Coronary artery (tissue), 2 donors: ENCODE results near the gene TPPP.
"Not testable (repeated sequence)": the region's sequence is repeated elsewhere in the genome, so short reads cannot be mapped to it uniquely, and the experiment has no call there.

Source experiments
- DNase-seq: peaks from one replicate; pipeline ENCODE4 v3.0.0-alpha.2; 2017; ENCODE audit warnings: low spot score
- H3K27ac ChIP-seq, 2 donors: fragments of 200-600 bp; sonication (generic); one replicate each; pipeline ENCODE4 v1.5.1; 2016 to 2019
- H3K4me3 ChIP-seq: fragments of 200-600 bp; sonication (generic); 2 replicates; pipeline ENCODE4 v1.5.1; 2016; ENCODE audit warnings: mild to moderate bottlenecking, moderate library complexity
- TF ChIP-seq, protein P1 (sequence below): fragments of 200-600 bp; sonication (generic); IDR thresholded peaks from one replicate; pipeline ENCODE4 v1.5.1; 2019; ENCODE audit warnings: antibody characterized with exemption

Gene TPPP

GRCh38 chr5:696753-697702 is 3.9 kb upstream of the TPPP start:
- not testable (repeated sequence) for H3K4me3 ChIP-seq, H3K27ac ChIP-seq
- peak; percentile 53 for DNase-seq

- not testable (repeated sequence) for H3K27ac ChIP-seq, DNase-seq, H3K4me3 ChIP-seq
Observed at GRCh38 chr5:696191-696590, 3.0 kb upstream of the TPPP start.

DNA sequence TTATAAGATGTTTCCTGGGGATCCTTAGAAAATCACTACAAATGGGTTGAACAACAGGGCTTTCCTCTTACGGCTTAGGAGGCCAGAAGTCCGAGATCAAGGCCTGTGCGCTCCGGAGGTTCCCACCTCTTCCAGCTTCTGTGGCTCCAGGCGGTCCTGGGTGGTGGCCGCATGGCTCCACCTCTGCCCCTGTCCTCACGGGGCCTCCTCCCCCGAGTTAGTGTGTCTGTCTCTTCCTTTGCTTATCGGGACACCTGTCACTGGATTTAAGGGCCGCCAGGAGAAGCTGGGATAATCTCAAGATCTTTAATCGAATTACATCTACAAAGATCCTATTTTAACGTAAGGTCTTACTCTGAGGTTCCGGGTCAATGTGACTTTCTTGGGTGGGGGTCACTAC is 2.3 kb upstream of the TPPP start:
- not testable (repeated sequence) for H3K27ac ChIP-seq, DNase-seq

GRCh38 chr5:694042-694431 is 885 bp upstream of the TPPP start:
- Histone ChIP-seq H3K27ac (peak overlapping the region in 1 of 2 donors; percentile 88), H3K4me3 (peak overlapping the region; percentile 94)
- DNase-seq, result peak; percentile 71

More for the DNA sequence above, 2.3 kb upstream of the TPPP start:
- not testable (repeated sequence) for H3K4me3 ChIP-seq

- peak overlapping the region; percentile 94 for H3K4me3 ChIP-seq
- DNase-seq, result peak; percentile 69
- H3K27ac ChIP-seq, result peak overlapping the region in 1 of 2 donors; percentile 88
Observed at GRCh38 chr5:692529-693041, 567 bp downstream of the TPPP start.

DNA sequence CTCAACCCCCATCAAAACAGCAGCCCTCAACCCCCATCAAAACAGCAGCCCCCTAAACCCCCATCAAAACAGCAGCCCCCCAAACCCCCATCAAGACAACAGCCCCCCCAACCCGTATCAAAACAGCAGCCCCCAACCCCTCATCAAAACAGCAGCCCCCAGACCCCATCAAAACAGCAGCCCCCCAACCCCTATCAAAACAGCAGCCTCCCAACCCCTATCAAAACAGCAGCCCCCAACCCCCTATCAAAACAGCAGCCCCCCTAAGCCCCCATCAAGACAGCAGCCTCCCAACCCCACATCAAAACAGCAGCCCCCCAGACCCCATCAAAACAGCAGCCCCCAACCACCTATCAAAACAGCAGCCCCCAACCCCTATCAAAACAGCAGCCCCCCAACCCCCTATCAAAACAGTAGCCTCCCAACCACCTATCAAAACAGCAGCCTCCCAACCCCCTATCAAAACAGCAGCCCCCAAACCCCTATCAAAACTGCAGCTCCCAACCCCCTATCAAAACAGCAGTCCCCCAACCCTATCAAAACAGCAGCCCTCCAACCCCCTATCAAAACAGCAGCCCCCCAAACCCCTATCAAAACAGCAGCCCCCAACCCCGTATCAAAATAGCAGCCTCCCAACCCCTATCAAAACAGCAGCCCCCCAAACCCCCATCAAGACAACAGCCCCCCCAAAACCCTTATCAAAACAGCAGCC is 1.2 kb downstream of the TPPP start:
- peak overlapping the region; percentile 94 for H3K4me3 ChIP-seq
- peak; percentile 54 for DNase-seq
- no peak overlapping the region for H3K27ac ChIP-seq
- TF ChIP-seq, protein P1, sequence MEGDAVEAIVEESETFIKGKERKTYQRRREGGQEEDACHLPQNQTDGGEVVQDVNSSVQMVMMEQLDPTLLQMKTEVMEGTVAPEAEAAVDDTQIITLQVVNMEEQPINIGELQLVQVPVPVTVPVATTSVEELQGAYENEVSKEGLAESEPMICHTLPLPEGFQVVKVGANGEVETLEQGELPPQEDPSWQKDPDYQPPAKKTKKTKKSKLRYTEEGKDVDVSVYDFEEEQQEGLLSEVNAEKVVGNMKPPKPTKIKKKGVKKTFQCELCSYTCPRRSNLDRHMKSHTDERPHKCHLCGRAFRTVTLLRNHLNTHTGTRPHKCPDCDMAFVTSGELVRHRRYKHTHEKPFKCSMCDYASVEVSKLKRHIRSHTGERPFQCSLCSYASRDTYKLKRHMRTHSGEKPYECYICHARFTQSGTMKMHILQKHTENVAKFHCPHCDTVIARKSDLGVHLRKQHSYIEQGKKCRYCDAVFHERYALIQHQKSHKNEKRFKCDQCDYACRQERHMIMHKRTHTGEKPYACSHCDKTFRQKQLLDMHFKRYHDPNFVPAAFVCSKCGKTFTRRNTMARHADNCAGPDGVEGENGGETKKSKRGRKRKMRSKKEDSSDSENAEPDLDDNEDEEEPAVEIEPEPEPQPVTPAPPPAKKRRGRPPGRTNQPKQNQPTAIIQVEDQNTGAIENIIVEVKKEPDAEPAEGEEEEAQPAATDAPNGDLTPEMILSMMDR, result no peak

DNA sequence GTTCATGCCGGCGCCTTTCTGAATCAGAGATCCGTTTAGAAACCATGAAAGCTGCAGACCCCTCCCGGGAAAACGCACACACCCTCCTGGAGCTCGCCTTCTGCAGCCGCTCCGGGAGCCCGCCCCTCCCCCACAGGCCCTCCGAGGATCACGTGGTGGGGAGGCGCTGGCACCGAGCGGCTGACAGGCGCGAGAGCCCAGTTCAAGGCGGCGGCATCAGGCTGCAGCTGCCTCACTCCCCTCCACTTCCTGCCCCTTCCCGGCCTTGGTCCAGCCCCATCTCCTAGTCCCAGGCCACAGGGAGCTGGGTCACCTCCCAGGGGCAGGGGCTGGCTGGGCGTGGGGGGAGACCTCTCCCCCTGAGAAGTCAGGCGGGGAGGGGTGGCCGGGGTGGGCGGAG is 2.1 kb downstream of the TPPP start:
- Histone ChIP-seq H3K4me3 (peak overlapping the region; percentile 59), H3K27ac (peak overlapping the region in 1 of 2 donors; percentile 28)
- not testable (repeated sequence) for DNase-seq

DNA sequence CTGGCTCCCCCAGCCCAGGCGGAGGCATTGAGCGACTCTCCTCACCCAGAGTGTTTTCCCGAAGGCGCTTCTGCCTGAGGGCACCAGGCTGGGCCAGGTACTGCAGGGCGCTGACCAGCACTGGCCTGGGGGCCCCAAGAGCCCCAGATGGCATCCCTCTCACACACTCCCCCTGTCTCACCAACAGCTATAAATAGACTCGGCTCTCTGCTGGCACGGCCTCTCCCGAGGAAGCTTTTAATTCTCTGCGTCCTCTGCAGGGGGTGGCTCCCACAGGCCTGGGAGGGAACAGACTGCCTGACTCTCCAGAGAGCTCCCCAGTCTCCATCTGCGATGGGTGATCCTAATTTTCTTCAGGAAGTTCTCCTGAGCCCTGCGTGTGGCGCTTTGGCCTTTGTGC is 2.9 kb downstream of the TPPP start:
- H3K27ac ChIP-seq, DNase-seq, H3K4me3 ChIP-seq: not testable (repeated sequence)

GRCh38 chr5:688348-689010 is 4.7 kb downstream of the TPPP start:
- peak; percentile 68 for DNase-seq
- H3K4me3 ChIP-seq, H3K27ac ChIP-seq: not testable (repeated sequence)

- H3K4me3 ChIP-seq, H3K27ac ChIP-seq: not testable (repeated sequence)
- peak; percentile 63 for DNase-seq
Observed at GRCh38 chr5:686936-687335, 6.2 kb downstream of the TPPP start.

- not testable (repeated sequence) for DNase-seq, H3K4me3 ChIP-seq
Observed at GRCh38 chr5:686172-686523, 7.0 kb downstream of the TPPP start.

GRCh38 chr5:685262-686171 is 7.6 kb downstream of the TPPP start:
- DNase-seq, result peak; percentile 67
- TF ChIP-seq, protein P1, result no peak
- Histone ChIP-seq H3K27ac (no peak overlapping the region), H3K4me3 (no peak overlapping the region)

More at GRCh38 chr5:686172-686523, 7.0 kb downstream of the TPPP start:
- not testable (repeated sequence) for H3K27ac ChIP-seq
